H9 (cell line): ENCODE measurements around the gene ZNF217. TPM values are rescaled to one million over a fixed set of nuclear protein-coding genes. Genes with fewer than 3 reads are reported as not detected.
"Not testable (repeated sequence)": the region's sequence is repeated elsewhere in the genome, so short reads cannot be mapped to it uniquely, and the experiment has no call there.

ENCODE experiments used
- DNase-seq: peaks from one replicate; pipeline ENCODE4 v3.0.0-alpha.2; 2017
- H2AFZ ChIP-seq: one replicate; pipeline ENCODE4 v1.6.1; 2013; ENCODE audit warnings: mild to moderate bottlenecking, low read length, control low read depth, moderate library complexity
- H2AK5ac ChIP-seq: 2 replicates; pipeline ENCODE4 v1.6.1; 2013; ENCODE audit warnings: low read length, control low read depth, mixed read lengths; ENCODE audit not compliant: insufficient read length
- H2BK120ac ChIP-seq: one replicate; pipeline ENCODE4 v1.6.1; 2013; ENCODE audit warnings: low read depth, mild to moderate bottlenecking, low read length, control low read depth, inconsistent platforms; ENCODE audit not compliant: poor library complexity, severe bottlenecking
- H2BK12ac ChIP-seq: 2 replicates; pipeline ENCODE4 v1.6.1; 2013; ENCODE audit warnings: low read length, control low read depth, mixed read lengths, low read depth; ENCODE audit not compliant: insufficient read length
- H2BK15ac ChIP-seq: 2 replicates; pipeline ENCODE4 v1.6.1; 2013; ENCODE audit warnings: low read depth, low read length, control low read depth
- H2BK20ac ChIP-seq: one replicate; pipeline ENCODE4 v1.6.1; 2013; ENCODE audit warnings: low read depth, mild to moderate bottlenecking, low read length, control low read depth, inconsistent platforms; ENCODE audit not compliant: poor library complexity, severe bottlenecking
- H2BK5ac ChIP-seq: 2 replicates; pipeline ENCODE4 v1.6.1; 2013; ENCODE audit warnings: low read length, control low read depth, mixed read lengths; ENCODE audit not compliant: insufficient read length
- H3K14ac ChIP-seq: 2 replicates; pipeline ENCODE4 v1.6.1; 2013; ENCODE audit warnings: low read length, control low read depth; ENCODE audit not compliant: insufficient read depth
- H3K18ac ChIP-seq: 2 replicates; pipeline ENCODE4 v1.6.1; 2013; ENCODE audit warnings: low read depth, mild to moderate bottlenecking, mixed read lengths, low read length, control low read depth; ENCODE audit not compliant: insufficient read length
- H3K23ac ChIP-seq: 2 replicates; pipeline ENCODE4 v1.6.1; 2013; ENCODE audit warnings: low read length, control low read depth, mixed read lengths, low read depth; ENCODE audit not compliant: insufficient read length
- H3K23me2 ChIP-seq: 2 replicates; pipeline ENCODE4 v1.6.1; 2013; ENCODE audit warnings: low read depth, mild to moderate bottlenecking, mixed read lengths, low read length, control low read depth; ENCODE audit not compliant: insufficient read length, poor library complexity, severe bottlenecking
- H3K27ac ChIP-seq: 2 replicates; pipeline ENCODE4 v1.5.1; 2013; ENCODE audit warnings: low read length, control low read depth, mixed read lengths, low read depth; ENCODE audit not compliant: insufficient read length
- H3K27me3 ChIP-seq: 2 replicates; pipeline ENCODE4 v1.6.1; 2013; ENCODE audit warnings: low read length, control low read depth, inconsistent platforms; ENCODE audit not compliant: insufficient read depth
- H3K4ac ChIP-seq: 2 replicates; pipeline ENCODE4 v1.6.1; 2013; ENCODE audit warnings: low read depth, mild to moderate bottlenecking, control low read depth, inconsistent platforms, low read length, moderate library complexity
- H3K4me1 ChIP-seq: 2 replicates; pipeline ENCODE4 v1.6.1; 2013; ENCODE audit warnings: low read length, control low read depth, inconsistent platforms; ENCODE audit not compliant: insufficient read depth
- H3K4me2 ChIP-seq: 2 replicates; pipeline ENCODE4 v1.6.1; 2013; ENCODE audit warnings: low read length, control low read depth, mixed read lengths; ENCODE audit not compliant: insufficient read length, insufficient read depth
- H3K56ac ChIP-seq: 2 replicates; pipeline ENCODE4 v1.6.1; 2013; ENCODE audit warnings: low read depth, mild to moderate bottlenecking, mixed read lengths, low read length, control low read depth; ENCODE audit not compliant: insufficient read length
- H3K79me1 ChIP-seq: 2 replicates; pipeline ENCODE4 v1.6.1; 2013; ENCODE audit warnings: low read depth, mild to moderate bottlenecking, moderate library complexity, low read length, control low read depth, inconsistent platforms; ENCODE audit not compliant: insufficient read depth, poor library complexity, severe bottlenecking
- H3K79me2 ChIP-seq: 2 replicates; pipeline ENCODE4 v1.6.1; 2013; ENCODE audit warnings: low read length, control low read depth, inconsistent platforms; ENCODE audit not compliant: insufficient read depth
- H3K9ac ChIP-seq: 2 replicates; pipeline ENCODE4 v1.6.1; 2013; ENCODE audit warnings: low read length, control low read depth, mixed read lengths; ENCODE audit not compliant: insufficient read length; ENCODE audit errors: extremely low read depth
- H3K9me3 ChIP-seq: one replicate; pipeline ENCODE4 v1.6.1; 2013; ENCODE audit warnings: low read depth, low read length, inconsistent platforms; ENCODE audit not compliant: control insufficient read depth
- H3T11ph ChIP-seq: one replicate; pipeline ENCODE4 v1.6.1; 2013; ENCODE audit warnings: mild to moderate bottlenecking, low read length, control low read depth, inconsistent platforms
- H4K20me1 ChIP-seq: one replicate; pipeline ENCODE4 v1.6.1; 2013; ENCODE audit not compliant: control insufficient read depth, insufficient read length, insufficient read depth
- H4K5ac ChIP-seq: 2 replicates; pipeline ENCODE4 v1.6.1; 2013; ENCODE audit warnings: low read depth, mild to moderate bottlenecking, mixed read lengths, low read length, control low read depth; ENCODE audit not compliant: insufficient read length
- H4K8ac ChIP-seq: replicated peaks from 2 replicates; pipeline ENCODE4 v1.6.1; 2013; ENCODE audit warnings: low read length, control low read depth, mixed read lengths, low read depth; ENCODE audit not compliant: insufficient read length
- H4K91ac ChIP-seq: 2 replicates; pipeline ENCODE4 v1.6.1; 2013; ENCODE audit warnings: low read depth, mild to moderate bottlenecking, moderate library complexity, mixed read lengths, low read length, control low read depth; ENCODE audit not compliant: insufficient read length
- H3K27ac Mint-ChIP-seq, 3 experiments: 2 replicates in 2 of 3; 3 replicates in 1 of 3; pipeline ENCODE4 v1.8.0; 2020 to 2021; ENCODE audit warnings: mixed read lengths in 3 of 3, mild to moderate bottlenecking in 1 of 3, moderate library complexity in 1 of 3
- H3K27me3 Mint-ChIP-seq: 2 replicates; pipeline ENCODE4 v1.8.0; 2021; ENCODE audit warnings: low read depth, mild to moderate bottlenecking, moderate library complexity, mixed read lengths
- H3K36me3 Mint-ChIP-seq, 3 experiments: 2 replicates in 2 of 3; 3 replicates in 1 of 3; pipeline ENCODE4 v1.8.0; 2020 to 2021; ENCODE audit warnings: low read depth in 3 of 3, mixed read lengths in 3 of 3; ENCODE audit not compliant: insufficient read depth in 1 of 3
- H3K4me1 Mint-ChIP-seq, 2 experiments: 2 replicates each; pipeline ENCODE4 v1.8.0; 2020; ENCODE audit warnings: mixed read lengths in 2 of 2
- H3K4me3 Mint-ChIP-seq, 2 experiments: 2 replicates in 1 of 2; 3 replicates in 1 of 2; pipeline ENCODE4 v1.8.0; 2020 to 2021; ENCODE audit warnings: mild to moderate bottlenecking in 2 of 2, mixed read lengths in 2 of 2, moderate library complexity in 1 of 2
- H3K9me3 Mint-ChIP-seq, 2 experiments: 2 replicates in 1 of 2; 3 replicates in 1 of 2; pipeline ENCODE4 v1.8.0; 2020; ENCODE audit warnings: mild to moderate bottlenecking in 2 of 2, mixed read lengths in 2 of 2, moderate library complexity in 1 of 2
- WGBS: extraction: QIAGEN DNeasy Blood & Tissue Kit; methylation state at CpG from one replicate; pipeline ENCODE4 v1.1.7; 2013; ENCODE audit warnings: missing lambda C conversion rate, low lambda C conversion rate, mixed read lengths; ENCODE audit not compliant: insufficient read length; ENCODE audit errors: extremely low coverage; 5-methylcytosine and 5-hydroxymethylcytosine counted together
- total RNA-seq: library from RNA; stranded (reverse); gene quantifications from 2 replicates; pipeline ENCODE4 v1.2.1, GENCODE V29; 2021
- TF ChIP-seq, protein P1 (sequence below): fragments of 200-600 bp; sonication (generic); conservative IDR thresholded peaks from 3 replicates; pipeline ENCODE4 v1.8.0; 2021; ENCODE audit warnings: antibody characterized with exemption, mild to moderate bottlenecking

ZNF217 gene
- total RNA-seq, 1 experiment from 2014 or later, result 82.8 TPM

DNA sequence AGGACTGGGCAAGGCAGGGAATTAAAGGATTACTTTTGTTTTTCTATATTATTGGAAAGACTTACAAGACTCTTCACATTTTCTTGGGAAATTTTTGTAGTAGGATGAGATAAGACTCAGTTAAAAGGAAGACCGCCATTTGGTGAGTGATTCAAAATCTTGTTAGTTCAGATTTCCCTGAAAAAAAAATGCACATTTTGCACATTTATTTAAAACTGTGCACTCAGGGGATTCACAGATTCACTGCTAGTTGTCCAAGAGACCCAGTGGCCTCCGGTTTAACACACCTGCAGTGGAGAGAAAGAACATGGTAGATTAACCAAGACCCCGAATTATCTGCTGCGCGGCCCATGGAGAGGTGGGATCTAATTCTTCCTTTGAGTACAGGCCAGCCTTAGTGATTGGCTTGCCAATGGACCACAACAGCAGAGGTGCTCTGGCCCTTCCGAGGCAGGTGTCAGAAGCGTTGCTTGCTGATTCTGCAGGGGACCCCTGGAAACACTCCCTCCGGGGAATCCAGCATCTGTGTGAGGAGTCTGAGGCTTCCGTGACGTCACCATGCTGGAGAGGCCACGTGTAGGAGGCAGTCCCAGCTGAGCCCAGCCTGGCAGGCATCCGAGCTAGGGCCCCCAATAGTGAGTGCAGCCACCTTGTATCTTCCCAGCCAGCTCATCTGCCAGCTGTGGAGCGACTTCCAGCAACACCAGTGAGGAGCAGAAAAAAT lies 68.9 kb downstream of the ZNF217 start:
- no peaks in the 10 kb centered on the region for H3K9me3 Mint-ChIP-seq

DNA sequence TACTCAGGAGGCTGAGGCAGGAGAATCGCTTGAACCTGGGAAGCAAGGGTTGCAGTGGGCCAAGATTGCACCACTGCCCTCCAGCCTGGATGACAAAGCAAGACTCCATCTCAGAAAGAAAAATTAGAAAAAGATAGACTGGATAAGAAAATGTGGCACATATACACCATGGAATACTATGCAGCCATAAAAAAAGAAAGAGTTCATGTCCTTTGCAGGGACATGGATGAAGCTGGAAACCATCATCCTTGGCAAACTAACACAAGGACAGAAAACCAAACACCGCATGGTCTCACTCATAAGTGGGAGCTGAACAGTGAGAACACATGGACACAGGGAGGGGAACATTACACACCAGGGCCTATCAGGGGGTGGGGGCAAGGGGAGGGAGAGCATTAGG lies 70.0 kb downstream of the ZNF217 start:
- H3K9me3 Mint-ChIP-seq, H2AK5ac ChIP-seq, H3K4me1 Mint-ChIP-seq, H3K27ac ChIP-seq, H3T11ph ChIP-seq, H3K79me2 ChIP-seq, H2BK15ac ChIP-seq, H3K23me2 ChIP-seq, H3K56ac ChIP-seq, H3K23ac ChIP-seq, DNase-seq, H2BK120ac ChIP-seq, H3K4me3 Mint-ChIP-seq, H4K5ac ChIP-seq, H2BK20ac ChIP-seq, H3K27me3 Mint-ChIP-seq, H3K36me3 Mint-ChIP-seq, H3K9ac ChIP-seq, H3K14ac ChIP-seq, H4K8ac ChIP-seq, H4K91ac ChIP-seq, H3K4me2 ChIP-seq, H2BK5ac ChIP-seq, H3K18ac ChIP-seq, H3K4ac ChIP-seq, H3K4me1 ChIP-seq, H2BK12ac ChIP-seq, H3K79me1 ChIP-seq, H3K27ac Mint-ChIP-seq, H4K20me1 ChIP-seq, H3K9me3 ChIP-seq, H3K27me3 ChIP-seq, H2AFZ ChIP-seq: not testable (repeated sequence)
- WGBS, result no CpG with 5 or more reads among the region's 2 CpGs

More for the DNA sequence above, 68.9 kb downstream of the ZNF217 start:
- no CpG with 5 or more reads among the region's 13 CpGs for WGBS
- no peak overlapping the region for H2BK20ac ChIP-seq
- no peak overlapping the region for H3K56ac ChIP-seq
- TF ChIP-seq, protein P1, sequence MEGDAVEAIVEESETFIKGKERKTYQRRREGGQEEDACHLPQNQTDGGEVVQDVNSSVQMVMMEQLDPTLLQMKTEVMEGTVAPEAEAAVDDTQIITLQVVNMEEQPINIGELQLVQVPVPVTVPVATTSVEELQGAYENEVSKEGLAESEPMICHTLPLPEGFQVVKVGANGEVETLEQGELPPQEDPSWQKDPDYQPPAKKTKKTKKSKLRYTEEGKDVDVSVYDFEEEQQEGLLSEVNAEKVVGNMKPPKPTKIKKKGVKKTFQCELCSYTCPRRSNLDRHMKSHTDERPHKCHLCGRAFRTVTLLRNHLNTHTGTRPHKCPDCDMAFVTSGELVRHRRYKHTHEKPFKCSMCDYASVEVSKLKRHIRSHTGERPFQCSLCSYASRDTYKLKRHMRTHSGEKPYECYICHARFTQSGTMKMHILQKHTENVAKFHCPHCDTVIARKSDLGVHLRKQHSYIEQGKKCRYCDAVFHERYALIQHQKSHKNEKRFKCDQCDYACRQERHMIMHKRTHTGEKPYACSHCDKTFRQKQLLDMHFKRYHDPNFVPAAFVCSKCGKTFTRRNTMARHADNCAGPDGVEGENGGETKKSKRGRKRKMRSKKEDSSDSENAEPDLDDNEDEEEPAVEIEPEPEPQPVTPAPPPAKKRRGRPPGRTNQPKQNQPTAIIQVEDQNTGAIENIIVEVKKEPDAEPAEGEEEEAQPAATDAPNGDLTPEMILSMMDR, result no peak
- no peak overlapping the region for H2BK12ac ChIP-seq
- H2AFZ ChIP-seq, result no peak overlapping the region
- H3K79me1 ChIP-seq, result no peaks in the 10 kb centered on the region
- no peaks in the 10 kb centered on the region for H3K9me3 ChIP-seq
- H4K5ac ChIP-seq, result no peak overlapping the region
- no peaks in the 10 kb centered on the region for H3K79me2 ChIP-seq
- H3K27ac ChIP-seq, result no peak overlapping the region
- no peak overlapping the region for H2AK5ac ChIP-seq
- no peak overlapping the region for H2BK15ac ChIP-seq
- H3K18ac ChIP-seq, result no peak overlapping the region
- H3K4ac ChIP-seq, result no peak overlapping the region
- no peak overlapping the region for H3T11ph ChIP-seq
- no peak for DNase-seq
- H2BK120ac ChIP-seq, result no peak overlapping the region
- no peak overlapping the region for H4K91ac ChIP-seq
- Mint-ChIP-seq H3K27me3 (no peaks in the 10 kb centered on the region; the same call in 1 of the 2 replicates), H3K4me1 (no peaks in the 10 kb centered on the region), H3K27ac (no peak overlapping the region), H3K4me3 (no peak overlapping the region), H3K36me3 (no peaks in the 10 kb centered on the region)
- H3K14ac ChIP-seq, result no peak overlapping the region
- no peak overlapping the region for H4K8ac ChIP-seq
- no peaks in the 10 kb centered on the region for H4K20me1 ChIP-seq
- no peak overlapping the region for H3K4me2 ChIP-seq
- no peak overlapping the region for H3K9ac ChIP-seq
- no peaks in the 10 kb centered on the region for H3K27me3 ChIP-seq
- no peak overlapping the region for H3K23ac ChIP-seq
- H3K23me2 ChIP-seq, result no peaks in the 10 kb centered on the region
- no peak overlapping the region for H2BK5ac ChIP-seq
- H3K4me1 ChIP-seq, result no peaks in the 10 kb centered on the region
